Stimulated activated CD4-positive, alpha-beta T cell treated with anti-CD3 and anti-CD28 coated beads, Interleukin-12 subunit alpha, Interleukin-12 subunit beta, amount 100 ng/mL, for 4 hours (primary cell): ENCODE measurements around the gene DNM2.
"Not testable (repeated sequence)": the region's sequence is repeated elsewhere in the genome, so short reads cannot be mapped to it uniquely, and the experiment has no call there.

Experiments used
- DNase-seq: peaks from one replicate; pipeline ENCODE4 v3.0.0-alpha.2; 2020

DNM2 gene

GRCh38 chr19:10752913-10753704 lies 35.2 kb downstream of the DNM2 start:
- no peak for DNase-seq

DNA sequence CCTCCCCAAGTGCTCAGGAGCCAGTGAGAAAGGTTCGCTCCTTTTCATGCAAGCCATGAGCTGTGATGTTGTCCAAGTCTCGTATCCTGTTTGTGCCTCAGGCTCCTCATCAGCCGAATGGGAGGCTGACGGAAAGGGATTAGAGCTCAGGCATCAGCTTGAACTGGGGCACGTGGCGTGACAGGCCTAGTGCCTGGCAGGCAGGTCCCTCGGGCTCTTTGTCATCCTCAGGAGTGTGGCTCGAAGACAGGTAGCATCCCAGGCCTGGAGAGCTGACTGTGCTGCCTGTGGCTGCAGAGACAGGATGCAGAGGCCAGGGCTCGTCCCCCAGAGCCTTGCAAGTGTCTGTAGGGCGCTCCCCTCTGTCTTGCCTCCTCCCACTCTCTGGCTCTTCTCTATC lies 38.5 kb downstream of the DNM2 start:
- DNase-seq = no peak

DNA sequence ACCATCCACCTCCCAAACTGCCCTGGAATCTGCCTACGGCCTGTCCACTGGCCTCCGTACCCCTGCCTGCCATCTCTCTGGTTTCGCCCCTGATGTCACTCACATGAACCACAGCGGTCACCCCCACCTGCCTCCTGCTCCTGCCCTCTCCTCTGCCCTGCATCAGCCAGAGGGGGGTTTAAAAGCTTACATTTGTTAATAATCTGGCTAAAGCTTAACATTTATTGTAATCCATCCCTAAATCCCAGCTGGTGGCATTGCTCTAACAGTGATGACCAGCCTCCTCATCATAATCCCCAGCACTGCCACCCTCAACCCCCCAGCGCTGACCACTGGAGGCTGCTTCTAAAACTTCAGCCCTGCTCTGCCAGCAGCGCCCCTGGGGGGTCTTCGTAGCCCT lies 38.9 kb downstream of the DNM2 start:
- DNase-seq = no peak

DNA sequence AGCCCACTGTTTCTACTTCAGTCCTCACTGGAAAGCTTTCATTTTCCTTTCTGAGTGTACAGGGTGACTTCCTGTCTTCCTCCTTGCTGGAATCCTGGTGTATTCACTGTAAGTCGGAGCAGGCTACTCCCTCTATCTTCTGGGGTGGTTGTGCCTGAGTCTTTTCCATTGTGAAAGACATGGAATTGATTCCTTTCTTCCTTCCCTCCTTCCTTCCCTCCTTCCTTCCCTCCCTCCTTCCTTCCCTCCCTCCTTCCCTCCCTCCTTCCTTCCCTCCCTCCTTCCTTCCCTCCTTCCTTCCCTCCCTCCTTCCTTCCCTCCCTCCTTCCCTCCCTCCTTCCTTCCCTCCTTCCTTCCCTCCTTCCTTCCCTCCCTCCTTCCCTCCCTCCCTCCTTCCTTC lies 40.2 kb downstream of the DNM2 start:
- not testable (repeated sequence) for DNase-seq

DNA sequence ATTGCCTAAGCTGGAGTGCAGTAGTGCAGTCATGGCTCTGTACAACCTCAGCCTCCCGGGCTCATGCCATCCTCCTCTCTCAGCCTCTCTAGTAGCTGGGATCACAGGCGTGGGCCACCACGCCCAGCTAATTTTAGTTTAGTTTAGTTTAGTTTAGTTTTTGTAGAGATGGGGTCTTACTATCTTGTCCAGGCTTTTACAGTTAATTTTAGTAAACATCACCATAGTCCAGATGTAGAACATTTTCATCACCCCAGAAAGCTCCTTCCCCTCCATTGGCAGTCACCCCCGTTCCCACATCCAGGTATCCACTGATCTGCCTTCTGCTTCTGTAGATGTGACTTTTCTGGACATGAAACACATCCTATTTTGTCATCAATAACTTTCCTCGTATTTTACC lies 41.1 kb downstream of the DNM2 start:
- no peak for DNase-seq

- peak; percentile 19 for DNase-seq
These were observed 42.5 kb downstream of the DNM2 start for GRCh38 chr19:10760273-10760944.

DNA sequence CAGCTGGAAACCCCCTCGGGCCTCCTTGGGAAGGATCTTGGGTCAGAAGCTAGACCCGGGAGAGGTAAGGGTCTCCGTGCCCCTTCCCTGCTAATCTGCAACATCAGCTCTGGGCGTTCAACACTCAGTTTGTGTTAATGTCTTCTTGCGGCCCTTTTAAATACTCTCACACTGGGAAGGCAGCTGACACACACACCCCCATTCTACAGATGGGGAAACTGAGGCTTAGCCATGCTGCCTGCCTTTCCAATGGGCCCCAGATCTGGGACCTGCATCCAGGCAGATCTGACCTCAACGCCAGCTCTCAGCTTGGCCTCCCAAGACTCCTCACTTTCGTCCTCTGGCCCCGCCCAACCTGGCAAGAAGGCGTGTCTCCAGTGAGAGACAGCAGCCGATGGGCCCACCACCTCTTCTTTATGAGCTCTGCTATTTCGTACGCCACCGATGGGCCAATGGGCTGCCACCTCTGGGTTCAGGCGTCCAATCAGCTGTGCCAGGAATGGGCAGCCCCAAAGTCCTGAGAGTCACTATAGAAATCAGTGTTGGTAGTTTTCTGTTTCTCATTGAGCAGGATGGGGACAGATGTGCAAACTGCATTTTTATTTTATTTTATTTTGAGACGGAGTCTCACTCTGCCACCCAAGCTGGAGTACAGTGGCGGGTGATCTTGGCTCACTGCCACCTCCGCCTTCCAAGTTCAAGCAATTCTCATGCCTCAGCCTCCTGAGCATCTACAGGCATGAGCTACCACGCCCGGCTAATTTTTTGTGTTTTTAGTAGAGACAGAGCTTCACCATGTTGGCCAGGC lies 43.8 kb downstream of the DNM2 start:
- no peak for DNase-seq

DNA sequence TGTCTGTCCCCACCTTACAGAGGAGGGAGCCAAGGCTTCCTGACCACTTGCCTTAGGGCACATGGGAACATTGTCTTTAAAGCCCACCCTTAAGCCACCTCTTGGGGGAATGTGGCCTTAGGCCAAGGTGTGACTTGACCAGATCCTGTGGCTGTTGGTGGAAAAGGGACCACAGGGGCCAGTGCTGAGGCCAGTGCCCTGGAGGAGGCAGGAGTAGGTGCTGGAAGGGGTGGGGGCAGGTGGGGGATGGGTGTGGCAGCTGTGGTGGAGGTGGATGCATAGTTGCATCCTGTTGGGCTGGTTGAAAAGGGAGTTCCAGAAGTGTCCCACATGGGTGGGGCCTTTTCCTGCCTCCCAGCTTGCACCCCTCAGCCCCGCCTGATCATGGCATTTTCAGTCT lies 44.8 kb downstream of the DNM2 start:
- no peak for DNase-seq

DNA sequence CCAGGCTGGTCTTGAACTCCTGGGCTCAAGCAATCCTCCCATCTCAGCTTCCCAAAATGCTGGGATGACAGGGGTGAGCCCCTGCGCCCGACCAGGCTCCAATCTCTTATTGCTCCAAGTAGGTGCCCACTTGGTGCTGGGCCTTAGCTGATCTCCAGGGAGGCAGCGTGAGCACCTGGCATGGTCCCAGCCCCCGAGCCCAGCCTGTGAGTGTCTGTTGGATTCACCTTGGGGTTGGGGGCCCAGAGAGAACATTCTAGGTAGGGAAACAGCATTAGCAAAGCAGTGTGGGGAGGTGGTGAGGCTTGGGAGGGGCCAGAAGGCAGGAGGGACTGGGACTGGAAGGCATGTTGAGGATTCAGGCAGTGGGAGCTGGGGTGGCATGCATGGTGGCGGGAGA lies 45.5 kb downstream of the DNM2 start:
- no peak for DNase-seq

- DNase-seq = no peak
These were observed 46.0 kb downstream of the DNM2 start for GRCh38 chr19:10763828-10764339.

GRCh38 chr19:10764340-10764894 lies 46.5 kb downstream of the DNM2 start:
- no peak for DNase-seq

DNA sequence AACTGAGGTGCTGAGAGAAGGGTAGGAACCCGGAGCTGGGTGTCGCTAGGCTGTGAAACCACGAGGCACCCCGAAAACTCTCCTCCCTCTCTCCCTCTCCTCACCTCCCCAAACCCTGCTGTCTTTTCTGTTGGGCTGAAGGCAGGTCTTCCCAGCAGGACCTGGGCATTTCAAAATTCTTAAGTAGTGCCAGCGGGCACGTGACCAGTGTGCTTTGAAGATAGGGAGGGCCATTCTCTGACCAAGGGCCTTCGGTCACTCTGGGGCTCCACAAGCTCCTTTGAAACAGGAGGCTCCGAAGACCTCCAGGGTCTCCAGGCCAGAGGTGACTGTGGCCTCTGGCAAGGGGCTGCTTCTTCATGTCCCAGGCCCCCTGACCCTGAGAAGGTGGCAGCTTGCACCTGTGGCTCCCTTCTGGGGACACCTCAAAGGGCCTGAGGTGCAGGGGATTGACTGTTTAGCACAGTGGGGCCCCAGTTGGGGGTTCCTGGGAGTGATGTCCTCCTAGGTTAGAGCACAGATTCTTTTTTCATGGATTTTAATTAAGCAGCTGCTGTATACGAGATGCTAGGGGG lies 48.3 kb downstream of the DNM2 start:
- no peak for DNase-seq

GRCh38 chr19:10766671-10767201 lies 48.9 kb downstream of the DNM2 start:
- no peak for DNase-seq

DNA sequence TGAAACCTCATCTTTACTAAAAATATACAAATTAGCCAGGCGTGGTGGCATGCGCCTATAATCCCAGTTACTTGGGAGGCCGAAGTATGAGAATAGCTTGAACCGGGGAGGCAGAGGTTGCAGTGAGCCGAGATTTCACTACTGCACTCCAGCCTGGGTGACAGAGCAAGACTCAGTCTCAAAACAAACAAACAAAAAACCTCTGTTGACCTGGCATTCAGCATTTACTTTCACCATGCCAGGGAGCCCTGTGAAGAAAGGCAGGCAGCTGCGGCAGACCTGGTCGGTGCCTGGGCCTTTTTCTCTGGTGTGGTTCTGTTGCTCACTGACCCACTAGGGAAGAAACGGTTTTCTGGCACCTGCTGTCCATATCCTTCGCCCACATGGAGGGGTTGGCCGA lies 49.8 kb downstream of the DNM2 start:
- DNase-seq = no peak

GRCh38 chr19:10768369-10768768 lies 50.5 kb downstream of the DNM2 start:
- DNase-seq = no peak

DNA sequence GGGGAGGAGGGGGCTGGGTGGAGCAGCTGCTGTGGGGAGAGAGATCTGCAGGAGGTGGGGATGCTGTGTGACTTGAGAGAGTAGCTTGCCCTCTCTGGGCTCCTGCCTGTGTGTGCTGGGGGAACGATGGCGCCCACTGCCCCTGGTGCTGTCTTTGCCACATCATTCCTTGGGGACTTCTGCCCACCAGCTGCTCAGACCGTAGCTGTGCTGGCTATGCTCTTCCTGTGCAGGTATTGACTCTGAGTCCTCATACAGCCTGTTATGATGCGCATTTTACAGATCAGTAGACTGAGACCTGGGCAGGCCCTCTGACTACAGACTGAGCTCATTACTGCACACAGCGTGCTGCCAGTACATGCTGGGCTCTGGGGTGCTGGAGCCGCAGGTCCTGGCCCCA lies 51.1 kb downstream of the DNM2 start:
- DNase-seq = no peak

DNA sequence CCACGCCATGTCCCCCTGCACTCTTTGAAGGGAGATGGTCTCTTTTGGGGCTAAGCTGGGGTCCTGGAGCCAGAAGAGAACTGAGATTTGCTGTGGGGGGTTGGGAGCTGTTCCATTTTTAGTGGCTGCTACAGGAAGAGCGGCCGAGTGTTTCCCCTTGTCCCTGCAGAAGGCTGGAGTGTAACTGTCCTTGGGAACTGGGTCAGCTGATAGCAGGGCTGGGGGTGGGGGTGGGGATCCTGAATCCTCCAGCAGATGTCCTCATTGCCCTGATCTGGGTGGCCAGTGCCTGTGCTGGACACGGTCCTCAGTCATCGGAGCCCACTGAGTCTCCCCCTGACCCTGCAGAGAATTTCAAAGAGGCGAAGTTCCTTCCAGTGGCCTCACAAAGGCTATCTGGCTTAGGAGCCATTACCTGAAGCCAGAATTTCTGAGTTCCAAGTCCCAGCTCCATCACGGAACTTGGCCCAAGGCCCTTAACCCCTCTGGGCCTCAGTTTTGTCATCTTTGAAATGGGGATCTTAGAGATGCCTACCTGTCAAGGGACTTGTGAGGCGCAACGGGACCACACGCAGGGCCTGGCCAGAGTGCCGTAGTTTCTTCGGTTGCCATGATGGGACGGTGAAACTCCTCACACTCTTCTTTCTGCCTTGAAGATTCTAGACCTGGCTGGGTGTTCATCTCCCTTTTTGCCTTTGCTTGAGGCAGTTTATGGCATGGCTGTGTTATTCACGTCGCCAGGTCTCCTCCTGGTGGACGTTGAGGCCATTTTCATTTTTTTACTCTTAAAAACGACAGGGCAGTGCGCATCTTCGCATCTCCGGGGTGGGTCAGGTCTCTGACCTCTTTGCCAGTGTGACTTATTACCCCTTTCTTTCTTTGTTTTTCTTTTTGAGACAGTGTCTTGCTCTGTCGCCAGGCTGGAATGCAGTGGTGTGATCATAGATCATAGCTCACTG lies 51.9 kb downstream of the DNM2 start:
- no peak for DNase-seq

DNA sequence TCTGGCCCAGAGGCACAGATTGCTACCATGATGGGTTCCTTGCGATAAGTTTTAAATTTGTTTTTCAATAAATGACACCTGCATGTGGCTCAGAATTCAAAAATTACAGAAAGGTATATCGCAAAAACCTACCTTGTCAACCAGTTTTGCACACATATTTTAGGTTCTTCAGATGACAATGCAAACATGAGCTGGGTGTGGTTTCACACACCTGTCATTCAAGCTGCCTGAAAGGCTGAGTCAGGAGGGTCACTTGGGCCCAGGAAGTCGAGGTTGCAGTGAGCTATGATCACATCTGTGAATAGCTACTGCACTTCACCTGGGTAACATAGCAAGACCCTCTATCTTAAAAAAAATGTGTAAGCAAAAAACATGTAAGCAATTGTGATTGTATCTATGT lies 56.1 kb downstream of the DNM2 start:
- DNase-seq = no peak

DNA sequence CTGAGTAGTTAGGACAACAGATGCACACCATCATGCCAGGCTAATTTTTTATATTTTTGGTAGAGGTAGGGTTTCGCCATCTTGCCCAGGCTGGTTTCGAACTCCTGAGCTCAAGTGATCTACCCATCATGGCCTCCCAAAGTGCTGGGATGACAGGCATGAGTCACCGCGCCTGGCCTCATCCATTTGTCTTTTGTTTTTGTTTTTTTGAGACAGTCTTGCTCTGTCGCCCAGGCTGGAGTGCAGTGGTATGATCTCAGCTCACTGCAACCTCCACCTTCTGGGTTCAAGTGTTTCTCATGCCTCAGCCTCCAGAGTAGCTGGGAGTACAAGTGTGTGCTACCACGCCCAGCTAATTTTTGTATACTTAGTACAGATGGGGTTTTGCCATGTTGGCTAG lies 57.0 kb downstream of the DNM2 start:
- DNase-seq = no peak

GRCh38 chr19:10776900-10777650 lies 59.2 kb downstream of the DNM2 start:
- DNase-seq = no peak

GRCh38 chr19:10780368-10780767 lies 62.5 kb downstream of the DNM2 start:
- DNase-seq = no peak
